LNCaP clone FGC (cell line): Measurements from ENCODE around the gene NTHL1.
A peak's percentile ranks its signal among the peaks of the same experiment; 100 is the strongest.

Experiments used
- DNase-seq: peaks from one replicate; pipeline ENCODE4 v3.0.0-alpha.2; 2011; ENCODE audit warnings: low read depth
- H3K4me3 ChIP-seq: 2 replicates; pipeline ENCODE4 v1.5.1; 2011; ENCODE audit warnings: mild to moderate bottlenecking, low read depth, low read length, control low read depth
- CTCF ChIP-seq: IDR thresholded peaks from 2 replicates; pipeline ENCODE4 v1.5.1; 2012; ENCODE audit warnings: mild to moderate bottlenecking; ENCODE audit not compliant: control insufficient read depth, insufficient read depth; ENCODE audit errors: extremely low read depth

The NTHL1 gene

DNA sequence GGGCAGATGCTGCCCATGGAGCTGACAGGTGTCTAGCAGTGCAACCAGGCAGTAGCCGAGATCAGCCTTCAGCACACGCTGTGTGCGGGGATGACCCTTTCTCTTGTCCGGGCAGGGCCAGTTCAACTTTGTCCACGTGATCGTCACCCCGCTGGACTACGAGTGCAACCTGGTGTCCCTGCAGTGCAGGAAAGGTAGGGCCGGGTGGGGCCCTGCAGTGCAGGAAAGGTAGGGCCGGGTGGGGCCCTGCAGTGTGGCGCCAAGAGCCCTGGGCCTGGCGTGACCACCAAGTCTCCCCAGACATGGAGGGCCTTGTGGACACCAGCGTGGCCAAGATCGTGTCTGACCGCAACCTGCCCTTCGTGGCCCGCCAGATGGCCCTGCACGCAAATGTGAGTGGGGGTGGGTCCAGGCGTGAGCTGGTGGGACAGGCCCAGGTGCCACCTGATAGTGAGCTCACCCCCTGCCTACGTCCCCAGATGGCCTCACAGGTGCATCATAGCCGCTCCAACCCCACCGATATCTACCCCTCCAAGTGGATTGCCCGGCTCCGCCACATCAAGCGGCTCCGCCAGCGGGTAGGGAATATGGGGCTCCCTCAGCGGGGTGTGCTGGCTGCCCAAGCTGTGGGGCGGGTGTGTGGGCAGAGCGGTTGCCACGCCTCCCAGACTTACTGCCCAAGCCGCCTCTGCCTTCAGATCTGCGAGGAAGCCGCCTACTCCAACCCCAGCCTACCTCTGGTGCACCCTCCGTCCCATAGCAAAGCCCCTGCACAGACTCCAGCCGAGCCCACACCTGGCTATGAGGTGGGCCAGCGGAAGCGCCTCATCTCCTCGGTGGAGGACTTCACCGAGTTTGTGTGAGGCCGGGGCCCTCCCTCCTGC, 40.4 kb upstream of the NTHL1 start:
- H3K4me3 ChIP-seq, result no peak overlapping the region
- no peak for TF ChIP-seq CTCF
- no peak for DNase-seq

DNA sequence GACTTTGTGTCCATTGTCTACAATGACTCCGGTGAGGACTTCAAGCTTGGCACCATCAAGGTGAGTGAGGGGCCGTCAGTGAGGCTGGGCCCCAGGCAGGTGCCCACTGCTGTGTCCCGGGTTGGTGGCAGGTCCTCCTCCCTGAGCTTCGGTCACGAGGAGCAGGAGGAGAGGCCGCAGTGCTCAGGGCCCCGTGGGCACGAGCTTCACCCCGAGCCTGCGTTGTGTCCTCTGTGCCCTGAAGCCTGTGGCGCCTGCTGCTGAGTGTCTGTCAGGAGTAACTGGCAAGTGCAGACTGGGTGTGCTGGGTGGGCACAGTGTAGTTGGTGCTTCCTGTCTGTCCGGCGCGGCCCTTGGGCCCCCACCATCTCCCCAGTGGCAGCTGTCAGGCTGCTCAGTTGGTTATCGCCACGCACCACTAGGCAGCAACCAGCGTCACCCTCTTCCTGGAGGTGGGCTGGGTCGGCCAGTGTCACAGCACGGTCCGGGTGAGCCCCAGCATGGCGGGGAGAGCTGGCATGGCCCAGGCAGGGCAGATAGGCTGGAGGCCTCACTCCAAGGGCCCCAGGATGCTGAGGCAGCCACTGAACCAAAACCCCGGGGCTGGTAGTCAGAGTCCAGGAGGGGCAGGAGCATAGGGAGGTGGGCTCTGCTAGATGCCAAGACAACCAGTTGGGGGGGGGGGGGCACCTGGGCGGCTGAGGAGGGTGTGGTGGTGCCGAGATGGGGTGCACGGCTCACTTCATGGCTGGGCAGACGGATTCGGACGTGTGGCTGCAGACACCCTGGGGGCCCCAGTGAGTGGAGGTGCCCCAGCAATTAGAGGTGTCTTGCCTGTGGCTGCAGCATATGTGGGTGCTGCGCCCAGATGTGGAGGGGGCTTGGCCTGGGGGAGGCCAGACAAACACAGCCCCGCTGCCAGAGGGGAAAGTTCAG, 39.4 kb upstream of the NTHL1 start:
- no peak for TF ChIP-seq CTCF
- DNase-seq, result no peak

GRCh38 chr16:2086106-2086742, 38.6 kb upstream of the NTHL1 start:
- TF ChIP-seq CTCF, result no peak
- DNase-seq, result peak; percentile 98

More for the DNA sequence above, 39.4 kb upstream of the NTHL1 start:
- no peak overlapping the region for H3K4me3 ChIP-seq

DNA sequence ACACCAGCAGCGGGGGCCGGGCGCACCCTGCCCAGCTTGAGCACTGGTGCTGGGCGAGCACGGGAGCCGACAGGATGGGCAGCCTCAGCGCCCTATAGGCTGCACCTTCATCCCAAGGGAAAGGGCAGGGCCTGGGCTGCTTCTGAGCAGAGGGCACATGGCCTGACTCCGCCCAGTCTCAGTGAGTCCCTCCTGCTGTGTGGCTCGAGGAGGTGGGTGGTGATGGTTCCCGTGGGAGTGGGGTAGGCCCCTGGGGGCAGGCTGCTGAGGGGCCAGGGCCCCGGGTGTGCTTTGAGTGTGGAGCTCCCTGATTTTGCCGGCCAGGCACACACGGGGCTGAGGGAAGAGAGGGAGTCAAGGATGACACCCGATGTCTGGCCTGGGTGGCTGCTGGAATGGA, 38.0 kb upstream of the NTHL1 start:
- peak; percentile 63 for DNase-seq
- no peak for TF ChIP-seq CTCF

More at GRCh38 chr16:2086106-2086742, 38.6 kb upstream of the NTHL1 start:
- 0 out of 2 replicates have a peak overlapping the region, but pooled peaks have one; percentile 4 for H3K4me3 ChIP-seq

GRCh38 chr16:2084895-2085625, 37.4 kb upstream of the NTHL1 start:
- TF ChIP-seq CTCF, result no peak
- DNase-seq, result no peak
- H3K4me3 ChIP-seq, result no peak overlapping the region

More for the DNA sequence above, 38.0 kb upstream of the NTHL1 start:
- 0 out of 2 replicates have a peak overlapping the region, but pooled peaks have one; percentile 6 for H3K4me3 ChIP-seq
